GM21825 (cell line): ENCODE measurements around the gene ACRV1.
A peak's percentile ranks its signal among the peaks of the same experiment; 100 is the strongest.

Source experiments
- ATAC-seq: cut with Tn5 transposase; IDR thresholded peaks from one replicate; pipeline ENCODE4 v1.9.1; 2021; ENCODE audit warnings: mild to moderate bottlenecking, moderate library complexity; ENCODE audit not compliant: unreplicated experiment

The ACRV1 gene

GRCh38 chr11:125662689-125663088 is 18.0 kb downstream of the ACRV1 start:
- no peak for ATAC-seq

- no peak for ATAC-seq
Observed at GRCh38 chr11:125649465-125650166, 31.0 kb downstream of the ACRV1 start.

DNA sequence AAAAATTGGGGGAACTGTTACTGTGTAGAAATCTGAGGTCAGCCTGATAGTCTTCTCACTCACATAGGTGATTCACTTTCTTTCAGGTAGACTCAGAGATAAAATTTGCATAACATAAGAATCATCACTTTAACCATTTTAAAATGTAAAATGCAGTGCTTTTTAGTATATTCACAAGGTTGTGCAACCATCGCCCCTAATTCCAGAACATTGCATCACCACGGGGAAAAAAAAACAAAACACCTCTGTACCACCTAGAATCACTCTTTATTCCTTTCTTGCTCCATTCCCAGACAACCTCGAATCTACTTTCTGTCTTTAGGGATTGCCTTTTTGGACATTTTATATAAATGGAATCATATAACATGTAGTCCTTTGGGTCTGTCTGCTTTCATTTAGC is 34.8 kb downstream of the ACRV1 start:
- no peak for ATAC-seq

GRCh38 chr11:125638315-125638714 is 42.3 kb downstream of the ACRV1 start:
- no peak for ATAC-seq

- no peak for ATAC-seq
Observed at GRCh38 chr11:125637840-125638239, 42.8 kb downstream of the ACRV1 start.

GRCh38 chr11:125627236-125627910 is 53.3 kb downstream of the ACRV1 start:
- ATAC-seq: no peak

DNA sequence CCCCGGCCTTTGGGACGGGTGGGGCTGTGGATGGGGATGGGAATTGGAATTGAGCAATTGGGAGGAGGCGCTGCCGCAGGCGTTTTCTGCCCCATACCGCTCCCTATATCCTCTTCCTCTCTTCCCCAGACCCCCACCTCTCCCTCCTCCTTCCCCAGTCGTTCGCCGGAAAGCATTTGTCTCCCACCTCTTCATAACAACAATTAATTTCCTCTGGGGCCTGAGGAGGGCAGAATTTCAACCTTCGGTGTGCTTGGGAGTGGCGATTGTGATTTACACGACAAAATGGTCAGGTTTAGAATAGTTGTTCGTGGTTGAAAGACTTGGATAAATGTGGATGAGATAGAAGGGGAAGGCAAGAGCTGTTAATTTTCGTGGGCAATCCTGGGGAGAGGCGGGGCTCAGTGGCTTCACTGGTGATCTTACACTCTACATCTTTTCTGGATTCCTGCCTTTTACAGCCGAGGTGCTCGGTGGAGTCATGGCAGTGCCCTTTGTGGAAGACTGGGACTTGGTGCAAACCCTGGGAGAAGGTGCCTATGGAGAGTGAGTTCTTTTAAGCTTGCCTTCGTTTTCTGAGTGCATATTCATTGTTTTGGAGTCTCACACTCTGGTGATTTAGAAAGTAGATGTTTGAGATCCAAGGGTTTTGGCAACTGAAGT is 54.2 kb downstream of the ACRV1 start:
- ATAC-seq: peak; percentile 38

DNA sequence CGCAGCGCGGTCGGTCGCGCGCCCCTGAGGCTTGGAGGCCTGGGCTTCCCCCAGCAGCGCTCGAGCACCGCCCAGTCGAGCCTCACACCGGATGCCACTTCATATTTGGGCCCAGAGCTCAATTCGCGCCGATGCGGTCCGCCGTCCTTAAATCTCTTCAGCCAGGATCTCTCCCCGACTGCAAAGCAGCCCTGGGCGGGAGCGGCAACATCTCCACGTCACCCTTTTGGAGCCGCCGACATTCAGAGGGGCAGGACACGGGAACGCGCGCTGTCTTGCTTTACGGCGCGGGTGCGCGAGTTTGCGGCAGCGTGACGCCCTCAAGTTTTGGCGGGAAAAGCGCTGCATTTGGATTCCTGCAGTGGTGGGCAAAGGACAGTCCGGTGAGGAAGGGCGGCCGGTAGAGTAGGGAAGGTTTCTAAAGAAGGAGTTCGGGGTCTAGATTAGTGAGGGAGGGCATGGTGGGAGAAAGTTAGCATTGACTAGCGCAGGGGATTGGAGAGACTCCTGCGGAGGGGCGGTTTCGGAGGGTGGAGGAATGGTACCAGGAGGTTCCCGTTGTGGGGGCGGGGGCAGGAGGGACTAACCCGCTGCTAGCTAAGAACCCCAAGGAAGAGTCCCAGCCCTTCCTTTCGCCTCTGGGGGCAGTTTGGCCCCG is 54.9 kb downstream of the ACRV1 start:
- ATAC-seq: peak; percentile 82

DNA sequence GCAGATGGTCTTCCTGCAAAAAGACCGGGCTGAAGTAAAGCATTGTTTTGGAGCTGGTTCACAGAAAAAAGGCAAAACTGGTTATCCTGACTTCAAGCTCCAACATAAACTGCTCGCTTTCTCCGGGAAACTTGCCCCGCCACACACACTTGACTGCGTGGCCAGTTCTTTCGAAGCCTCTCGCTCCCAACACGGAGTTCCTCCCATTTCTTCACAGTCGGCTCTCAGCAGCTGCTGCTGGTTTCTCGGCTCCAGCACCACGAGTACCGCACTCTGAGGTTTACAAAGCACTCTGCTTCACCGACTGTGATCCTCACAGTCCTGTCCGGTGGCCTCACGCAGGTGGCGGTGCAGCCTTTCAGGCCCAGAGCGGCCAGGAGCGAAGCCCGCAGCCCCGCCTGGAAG is 55.4 kb downstream of the ACRV1 start:
- ATAC-seq: no peak

- no peak for ATAC-seq
Observed at GRCh38 chr11:125624756-125625213, 55.9 kb downstream of the ACRV1 start, which contains the start of gene CHEK1. CHEK1 (plus strand) TSS chr11:125625163; CDS start chr11:125626769, 1,606 bp downstream.

DNA sequence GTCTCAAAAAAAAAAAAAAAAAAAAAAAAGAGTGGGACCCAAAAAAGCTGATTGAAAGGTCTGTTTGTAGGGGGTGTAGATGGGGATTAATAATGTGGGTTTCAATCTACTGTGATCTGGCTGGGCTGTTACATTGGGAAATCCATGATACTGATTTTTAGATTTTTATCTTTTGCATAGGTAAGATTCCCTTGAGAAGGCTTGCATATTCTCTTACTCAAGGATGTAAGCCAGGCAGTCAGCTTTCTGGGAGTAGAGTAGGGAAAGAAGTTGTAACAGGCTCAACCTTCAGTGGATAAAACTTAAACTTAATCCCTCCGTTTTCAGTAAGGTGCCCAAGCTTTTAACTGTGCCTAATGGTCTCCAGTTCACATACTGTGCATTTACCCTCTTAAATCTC is 57.6 kb downstream of the ACRV1 start:
- no peak for ATAC-seq

DNA sequence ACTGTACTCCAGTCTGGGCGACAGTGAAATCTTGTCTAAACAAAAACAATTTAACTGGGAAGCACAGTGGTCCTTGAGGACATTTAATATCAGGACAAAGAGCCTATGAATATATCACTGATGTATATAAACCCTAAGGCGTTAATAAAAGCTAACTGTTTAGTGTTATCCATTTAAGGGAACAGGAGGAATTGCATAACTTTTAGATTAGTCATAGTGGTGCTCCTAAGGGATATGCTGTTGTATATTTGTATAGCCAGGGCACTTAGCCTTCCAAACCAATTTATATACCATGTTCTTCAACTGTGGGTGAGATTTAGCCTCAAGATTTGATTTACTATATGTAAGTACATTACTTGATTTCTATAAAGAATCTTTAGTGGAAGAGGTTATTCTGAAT is 58.7 kb downstream of the ACRV1 start:
- no peak for ATAC-seq
